ENCODE data around the gene GALR2.

Gene GALR2

DNA sequence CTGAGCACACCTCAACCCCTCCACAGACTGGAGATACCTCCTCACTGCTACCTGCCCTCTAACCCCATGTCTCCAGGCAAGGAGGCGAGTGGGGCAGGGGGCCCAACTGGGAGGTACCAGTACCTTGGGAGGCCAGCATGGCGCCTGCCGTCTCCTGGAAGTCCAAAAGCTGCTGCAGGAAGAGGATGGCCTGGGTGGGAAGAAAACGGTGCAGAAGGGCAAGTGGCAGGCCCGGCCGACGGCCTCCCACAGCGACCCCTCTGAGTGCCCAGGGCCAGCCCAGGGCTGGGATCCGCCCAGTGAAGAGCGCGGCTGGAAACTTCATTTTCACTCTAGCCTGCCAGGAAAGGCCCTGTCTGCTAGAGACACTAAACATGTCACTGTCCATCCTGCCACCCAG is 12.9 kb downstream of the GALR2 start:
- H3K4me3 ChIP-seq (replicated peaks; ENCODE audit: low read depth, low read length): no peak overlapping the region
- H3K36me3 ChIP-seq (ENCODE audit: control insufficient read depth, insufficient read depth, low read length): peaks cover 45% of the 10 kb centered on the region
- H3K27me3 ChIP-seq (replicated peaks; ENCODE audit: control insufficient read depth, insufficient read depth, low read length): no peaks in the 10 kb centered on the region
- DNase-seq (ENCODE audit: extremely low read depth, insufficient read length): no peak
- TF ChIP-seq, protein P1, sequence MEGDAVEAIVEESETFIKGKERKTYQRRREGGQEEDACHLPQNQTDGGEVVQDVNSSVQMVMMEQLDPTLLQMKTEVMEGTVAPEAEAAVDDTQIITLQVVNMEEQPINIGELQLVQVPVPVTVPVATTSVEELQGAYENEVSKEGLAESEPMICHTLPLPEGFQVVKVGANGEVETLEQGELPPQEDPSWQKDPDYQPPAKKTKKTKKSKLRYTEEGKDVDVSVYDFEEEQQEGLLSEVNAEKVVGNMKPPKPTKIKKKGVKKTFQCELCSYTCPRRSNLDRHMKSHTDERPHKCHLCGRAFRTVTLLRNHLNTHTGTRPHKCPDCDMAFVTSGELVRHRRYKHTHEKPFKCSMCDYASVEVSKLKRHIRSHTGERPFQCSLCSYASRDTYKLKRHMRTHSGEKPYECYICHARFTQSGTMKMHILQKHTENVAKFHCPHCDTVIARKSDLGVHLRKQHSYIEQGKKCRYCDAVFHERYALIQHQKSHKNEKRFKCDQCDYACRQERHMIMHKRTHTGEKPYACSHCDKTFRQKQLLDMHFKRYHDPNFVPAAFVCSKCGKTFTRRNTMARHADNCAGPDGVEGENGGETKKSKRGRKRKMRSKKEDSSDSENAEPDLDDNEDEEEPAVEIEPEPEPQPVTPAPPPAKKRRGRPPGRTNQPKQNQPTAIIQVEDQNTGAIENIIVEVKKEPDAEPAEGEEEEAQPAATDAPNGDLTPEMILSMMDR (IDR thresholded peaks at IDR 0.05; ENCODE audit: insufficient read depth, low read length, poor library complexity, severe bottlenecking): no peak

DNA sequence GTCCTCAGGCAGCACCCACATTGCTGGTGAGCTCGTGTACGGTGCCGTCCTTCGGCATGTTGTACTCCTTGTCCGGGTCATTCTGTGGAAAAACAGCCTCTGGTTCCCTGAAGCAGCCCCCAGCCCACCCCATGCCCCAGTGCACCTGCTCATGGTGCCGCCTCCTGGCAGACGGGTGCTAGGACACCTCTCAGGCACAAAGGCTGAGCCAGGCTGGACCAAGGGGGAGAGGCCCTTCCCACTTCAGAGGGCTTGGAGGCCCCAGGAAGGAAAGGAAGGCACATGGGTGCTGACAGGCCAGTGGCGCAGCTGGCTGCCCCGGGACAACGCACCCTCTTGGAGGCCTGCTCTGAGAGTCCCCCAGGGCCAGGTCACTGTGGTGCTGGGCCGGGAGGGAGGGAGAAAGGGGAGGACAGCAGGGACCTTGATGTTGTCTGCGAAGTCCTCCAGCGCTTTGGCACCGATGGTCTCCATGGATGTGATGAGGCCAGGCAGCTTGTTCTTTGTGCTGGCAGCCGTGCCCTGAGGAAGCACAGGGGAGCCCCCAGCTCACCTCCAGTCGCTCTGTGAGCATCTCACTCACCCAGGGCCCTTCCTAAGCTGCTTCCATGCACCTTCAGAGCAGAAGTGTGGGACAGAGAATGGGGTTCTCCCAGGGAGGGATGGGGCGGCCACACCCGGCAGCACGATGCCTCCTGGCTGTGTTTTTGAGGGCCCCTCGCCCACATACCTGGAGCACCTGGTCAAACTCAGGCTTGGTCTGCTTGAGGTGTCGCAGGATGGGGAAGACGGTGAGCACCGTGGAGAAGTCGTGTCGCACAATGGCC is 13.7 kb downstream of the GALR2 start:
- no peak for DNase-seq (ENCODE audit: extremely low read depth, insufficient read length)
- no peak overlapping the region for H3K4me3 ChIP-seq (replicated peaks; ENCODE audit: low read depth, low read length)
- H3K36me3 ChIP-seq (ENCODE audit: control insufficient read depth, insufficient read depth, low read length): peaks cover 47% of the 10 kb centered on the region
- TF ChIP-seq, protein P1 (IDR thresholded peaks at IDR 0.05; ENCODE audit: insufficient read depth, low read length, poor library complexity, severe bottlenecking): no peak
- no peaks in the 10 kb centered on the region for H3K27me3 ChIP-seq (replicated peaks; ENCODE audit: control insufficient read depth, insufficient read depth, low read length)

GRCh38 chr17:76088868-76089576 is 14.4 kb downstream of the GALR2 start:
- DNase-seq (ENCODE audit: extremely low read depth, insufficient read length): no peak
- H3K4me3 ChIP-seq (replicated peaks; ENCODE audit: low read depth, low read length): no peak overlapping the region
- no peaks in the 10 kb centered on the region for H3K27me3 ChIP-seq (replicated peaks; ENCODE audit: control insufficient read depth, insufficient read depth, low read length)
- TF ChIP-seq, protein P1 (IDR thresholded peaks at IDR 0.05; ENCODE audit: insufficient read depth, low read length, poor library complexity, severe bottlenecking): no peak
- H3K36me3 ChIP-seq (ENCODE audit: control insufficient read depth, insufficient read depth, low read length): peaks cover 45% of the 10 kb centered on the region

GRCh38 chr17:76089680-76090516 is 15.3 kb downstream of the GALR2 start:
- H3K4me3 ChIP-seq (replicated peaks; ENCODE audit: low read depth, low read length): no peak overlapping the region
- no peak for DNase-seq (ENCODE audit: extremely low read depth, insufficient read length)
- TF ChIP-seq, protein P1 (IDR thresholded peaks at IDR 0.05; ENCODE audit: insufficient read depth, low read length, poor library complexity, severe bottlenecking): no peak
- peaks cover 49% of the 10 kb centered on the region for H3K36me3 ChIP-seq (ENCODE audit: control insufficient read depth, insufficient read depth, low read length)
- no peaks in the 10 kb centered on the region for H3K27me3 ChIP-seq (replicated peaks; ENCODE audit: control insufficient read depth, insufficient read depth, low read length)

- TF ChIP-seq, protein P1 (IDR thresholded peaks at IDR 0.05; ENCODE audit: insufficient read depth, low read length, poor library complexity, severe bottlenecking): no peak
- no peaks in the 10 kb centered on the region for H3K27me3 ChIP-seq (replicated peaks; ENCODE audit: control insufficient read depth, insufficient read depth, low read length)
- H3K36me3 ChIP-seq (ENCODE audit: control insufficient read depth, insufficient read depth, low read length): peaks cover 49% of the 10 kb centered on the region
- H3K4me3 ChIP-seq (replicated peaks; ENCODE audit: low read depth, low read length): no peak overlapping the region
- no peak for DNase-seq (ENCODE audit: extremely low read depth, insufficient read length)
These were observed 16.0 kb downstream of the GALR2 start for GRCh38 chr17:76090517-76091129.
